CD4-positive, alpha-beta T cell treated with Interleukin-6 for 4 hours (primary cell): ENCODE measurements around the gene STK25.
"Not testable (repeated sequence)": the region's sequence is repeated elsewhere in the genome, so short reads cannot be mapped to it uniquely, and the experiment has no call there.

ENCODE experiments used
- DNase-seq: peaks from one replicate; pipeline ENCODE4 v3.0.0-alpha.2; 2020; ENCODE audit warnings: mixed read lengths

Gene STK25

DNA sequence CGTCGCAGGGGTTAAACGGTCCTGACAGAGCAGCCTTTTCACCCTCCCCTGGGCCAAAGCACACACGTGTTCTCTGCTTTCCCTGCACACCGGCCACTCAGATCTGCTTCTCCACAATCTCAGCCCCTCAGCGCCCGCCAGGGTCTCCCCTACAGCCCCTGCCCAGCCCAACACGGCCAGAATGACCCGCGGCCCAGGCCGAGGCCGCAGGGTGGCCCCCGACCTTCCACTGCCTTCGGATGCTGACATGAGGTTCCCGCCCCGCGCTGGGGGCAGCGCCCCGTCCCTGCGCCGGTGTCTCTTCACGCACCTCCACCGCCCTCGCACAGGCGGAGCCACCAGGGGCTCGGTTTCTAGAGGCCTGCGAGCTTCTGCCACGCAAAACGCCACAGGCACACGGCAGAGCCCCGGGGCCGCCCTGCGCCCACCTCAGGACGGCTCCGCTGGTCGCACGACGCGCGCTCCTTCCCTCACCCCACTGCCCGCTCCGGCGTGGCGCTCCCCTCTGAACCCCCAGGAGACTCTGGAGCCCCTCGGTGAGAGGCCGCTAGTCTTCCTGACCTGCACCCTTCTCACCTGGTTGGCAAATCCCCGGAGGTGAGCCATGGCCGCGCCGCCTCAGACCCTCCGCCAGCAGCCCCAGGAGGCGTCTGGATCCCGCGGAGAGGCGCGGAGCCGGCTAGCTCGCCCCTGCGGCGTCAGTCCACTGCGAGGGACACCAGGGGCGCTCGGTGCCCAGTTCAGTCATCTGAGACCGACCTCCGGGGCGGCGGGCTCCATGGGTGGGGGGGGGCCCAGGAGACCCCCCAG lies 749 bp downstream of the STK25 start:
- peak; percentile 35 for DNase-seq

GRCh38 chr2:241506793-241507429 lies 1.5 kb downstream of the STK25 start:
- DNase-seq: no peak

GRCh38 chr2:241506317-241506716 lies 2.1 kb downstream of the STK25 start:
- DNase-seq: not testable (repeated sequence)

DNA sequence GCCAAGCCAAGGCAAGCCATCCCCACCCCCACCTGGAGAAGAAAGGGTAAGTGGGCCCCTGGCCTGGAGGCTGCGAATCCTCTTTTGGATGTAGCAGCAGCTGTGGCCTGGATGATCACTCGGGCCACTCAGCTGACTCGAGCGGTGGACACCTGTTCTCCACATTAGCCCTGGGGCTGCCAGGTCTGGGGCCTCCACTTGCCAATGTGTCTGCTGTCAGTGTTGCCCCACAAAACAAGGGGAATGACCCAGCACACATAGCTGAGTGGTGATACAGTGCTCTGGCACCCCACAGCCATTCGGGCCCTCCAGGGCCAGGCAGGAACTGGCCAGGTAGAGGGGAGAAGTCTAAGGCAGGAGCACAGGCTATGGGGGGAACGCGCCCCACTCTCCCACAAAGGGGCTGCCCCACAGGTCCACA lies 2.6 kb downstream of the STK25 start:
- no peak for DNase-seq

DNA sequence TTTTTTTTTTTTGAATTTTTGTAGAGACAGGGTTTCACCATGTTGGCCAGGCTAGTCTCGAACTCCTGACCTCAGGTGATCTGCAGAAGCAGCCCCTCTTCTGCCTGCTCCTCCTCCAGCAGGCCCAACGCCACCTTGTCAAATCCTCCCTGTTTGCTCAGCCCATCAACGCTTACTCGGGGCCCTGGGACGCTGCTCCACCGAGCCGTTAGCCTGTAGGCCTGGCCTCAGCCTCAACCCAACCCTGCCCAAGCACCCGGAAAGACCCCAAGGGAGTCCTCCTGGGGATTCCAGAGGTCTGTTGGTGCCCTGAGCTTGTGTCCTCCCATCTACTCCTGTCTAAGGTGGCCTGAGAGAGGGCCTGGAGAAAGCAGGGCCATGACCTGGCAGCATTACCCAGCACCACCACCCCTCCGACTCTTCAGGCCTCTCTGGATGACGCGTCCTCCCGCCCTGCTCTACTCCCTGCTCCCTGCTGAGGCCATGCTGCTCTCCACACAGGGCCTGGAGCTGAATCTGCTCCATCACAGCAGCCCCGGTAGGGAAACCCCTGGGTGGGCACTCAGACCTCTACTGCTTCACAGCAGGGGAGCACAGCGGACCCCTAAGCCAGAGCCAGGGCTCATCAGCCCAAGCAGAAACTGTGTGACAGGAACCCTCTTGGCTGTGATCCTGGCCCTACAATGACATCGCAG lies 3.2 kb downstream of the STK25 start:
- DNase-seq: no peak

GRCh38 chr2:241503776-241504392 lies 4.5 kb downstream of the STK25 start:
- DNase-seq: no peak

- no peak for DNase-seq
Observed at GRCh38 chr2:241502281-241502680, 6.1 kb downstream of the STK25 start.

GRCh38 chr2:241501551-241501950 lies 6.8 kb downstream of the STK25 start:
- no peak for DNase-seq

- no peak for DNase-seq
Observed at GRCh38 chr2:241501099-241501541, 7.3 kb downstream of the STK25 start.

GRCh38 chr2:241500431-241500975 lies 7.9 kb downstream of the STK25 start:
- no peak for DNase-seq

DNA sequence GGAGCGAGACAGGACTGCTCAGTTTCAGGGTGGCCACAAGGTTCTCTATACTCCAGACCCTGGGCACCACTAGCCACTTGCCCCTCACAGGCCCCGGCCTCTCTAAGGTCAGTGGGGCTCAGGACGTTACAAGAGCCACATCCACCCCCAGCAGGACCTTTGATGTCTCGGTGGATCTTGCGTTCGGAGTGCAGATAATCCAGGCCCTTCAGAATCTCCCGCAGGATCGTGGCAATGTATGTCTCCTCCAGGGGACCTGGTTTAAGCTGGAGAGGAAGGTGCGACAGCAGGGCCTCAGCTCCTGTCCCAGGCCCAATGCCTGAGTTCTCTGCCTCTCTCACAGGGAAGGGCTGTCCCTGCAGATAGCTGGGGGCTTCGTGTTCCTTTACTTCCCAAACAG lies 8.4 kb downstream of the STK25 start:
- no peak for DNase-seq

DNA sequence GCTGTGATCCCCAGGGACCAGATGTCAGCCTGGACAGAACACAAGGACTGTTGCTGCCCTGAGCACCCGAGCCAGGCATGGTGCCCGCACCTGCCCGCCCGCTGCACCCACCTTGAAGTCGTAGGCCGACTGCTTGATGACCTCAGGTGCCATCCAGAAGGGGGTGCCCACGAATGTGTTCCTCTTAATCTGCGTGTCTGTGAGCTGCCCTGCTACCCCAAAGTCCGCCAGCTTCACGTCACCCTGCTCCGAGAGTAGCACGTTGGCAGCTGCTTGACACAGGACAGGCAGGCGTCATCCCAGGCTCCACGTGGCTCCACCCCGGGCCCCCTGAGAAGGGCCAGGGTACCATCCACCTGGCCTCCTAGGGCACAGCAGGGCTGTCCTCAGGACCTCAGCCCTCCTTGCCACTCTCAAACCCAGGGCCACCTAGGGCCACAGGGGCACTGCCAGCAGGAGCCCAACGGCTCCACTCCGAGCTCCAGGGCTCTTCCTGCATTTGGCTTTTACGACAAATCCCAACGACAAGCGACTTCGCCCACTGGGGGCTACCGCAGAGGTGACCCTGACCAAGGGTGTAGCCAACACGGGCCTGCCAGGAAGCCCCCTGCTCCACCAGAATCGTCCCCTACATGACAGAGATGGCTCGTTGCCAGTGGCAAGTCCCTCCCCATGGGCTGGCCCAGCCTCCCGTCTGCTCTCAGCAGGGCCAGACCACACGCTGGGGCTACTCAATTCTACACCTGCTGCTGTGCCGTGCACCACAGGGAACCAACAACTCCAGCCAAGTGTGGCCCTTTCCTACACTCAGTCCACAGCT lies 9.0 kb downstream of the STK25 start:
- no peak for DNase-seq

DNA sequence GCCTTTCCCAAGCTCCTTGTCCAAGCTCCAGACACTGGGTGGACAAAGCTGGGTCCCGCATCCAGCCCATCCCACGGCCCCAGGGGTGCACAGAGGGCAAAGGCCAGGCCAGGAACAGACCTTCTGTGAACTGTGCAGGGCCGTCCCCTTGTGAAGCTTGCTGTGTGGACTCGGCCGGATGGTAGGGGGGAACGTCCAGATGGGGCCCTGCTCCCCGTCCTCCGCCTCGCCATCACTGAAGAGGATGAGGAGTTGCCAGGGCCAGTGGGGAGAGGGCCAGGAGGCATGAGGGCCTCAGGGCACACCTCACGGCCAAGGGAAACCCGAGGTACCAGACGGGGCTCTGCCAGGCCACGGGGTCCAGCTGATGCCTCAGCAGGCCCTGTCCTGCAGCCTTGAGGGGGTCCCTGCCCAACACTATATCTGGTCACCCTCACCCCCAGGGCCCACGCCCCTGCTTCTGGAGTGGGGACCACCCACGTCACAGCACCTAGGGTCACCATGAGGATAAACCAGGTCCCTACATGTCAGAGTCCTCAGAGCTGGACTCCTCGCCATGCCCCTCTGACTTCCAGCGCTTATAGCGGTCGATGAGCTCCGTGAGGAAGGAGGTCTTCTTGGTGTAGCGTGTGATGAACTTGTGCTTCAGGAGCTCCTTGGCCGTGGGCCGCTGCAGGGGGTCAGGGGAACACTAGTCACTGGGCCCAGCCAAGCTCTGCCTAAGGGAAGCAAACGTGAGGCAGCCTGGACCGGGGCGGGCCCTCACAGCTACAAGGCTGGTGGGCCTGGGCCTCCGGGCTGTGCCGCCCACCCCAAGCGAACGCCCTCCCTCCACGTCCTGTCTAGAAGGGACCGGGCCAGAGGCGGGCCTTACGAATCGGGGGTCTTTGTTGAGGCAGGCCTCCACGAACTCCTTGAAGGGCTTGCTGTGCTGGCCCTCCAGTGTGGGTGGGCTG lies 10.0 kb downstream of the STK25 start:
- DNase-seq: no peak

- no peak for DNase-seq
Observed at GRCh38 chr2:241496904-241497877, 11.2 kb downstream of the STK25 start.

DNA sequence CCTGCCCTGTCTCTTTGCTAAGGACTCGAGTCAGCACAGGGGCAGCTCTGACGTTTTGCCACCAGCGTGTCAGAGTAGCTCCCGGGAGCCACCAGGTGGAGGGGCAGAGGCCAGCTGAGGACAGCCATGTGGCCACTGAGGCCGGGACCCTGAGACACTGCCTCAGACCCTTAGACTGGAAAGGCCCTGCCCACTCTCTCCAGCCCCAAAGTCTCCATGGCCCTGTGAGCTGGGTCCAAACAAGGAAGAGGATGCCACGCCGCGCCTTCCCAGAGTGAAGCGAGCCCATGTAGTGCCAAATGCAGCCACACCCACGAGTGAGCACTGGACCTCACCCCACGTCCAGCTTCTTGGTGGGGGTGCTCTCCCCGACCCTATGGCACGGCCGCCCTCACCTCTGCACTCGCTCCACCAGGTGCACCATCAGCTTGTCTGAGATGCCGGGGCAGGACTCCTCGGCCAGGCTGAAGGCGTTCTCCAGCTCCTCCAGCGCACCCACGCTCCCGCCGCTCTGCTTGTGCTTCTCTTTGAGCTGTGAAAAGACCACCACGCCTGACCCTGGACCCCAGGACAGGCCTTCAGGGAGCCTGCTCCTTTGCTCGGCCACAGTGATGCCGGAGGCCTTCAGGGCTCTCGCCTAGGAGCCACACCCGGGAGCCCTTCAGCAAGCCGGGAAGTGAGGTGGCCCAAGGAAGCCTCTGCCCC lies 12.2 kb downstream of the STK25 start:
- no peak for DNase-seq

GRCh38 chr2:241495172-241496002 lies 13.0 kb downstream of the STK25 start:
- DNase-seq: no peak

GRCh38 chr2:241494311-241494908 lies 14.0 kb downstream of the STK25 start:
- no peak for DNase-seq

DNA sequence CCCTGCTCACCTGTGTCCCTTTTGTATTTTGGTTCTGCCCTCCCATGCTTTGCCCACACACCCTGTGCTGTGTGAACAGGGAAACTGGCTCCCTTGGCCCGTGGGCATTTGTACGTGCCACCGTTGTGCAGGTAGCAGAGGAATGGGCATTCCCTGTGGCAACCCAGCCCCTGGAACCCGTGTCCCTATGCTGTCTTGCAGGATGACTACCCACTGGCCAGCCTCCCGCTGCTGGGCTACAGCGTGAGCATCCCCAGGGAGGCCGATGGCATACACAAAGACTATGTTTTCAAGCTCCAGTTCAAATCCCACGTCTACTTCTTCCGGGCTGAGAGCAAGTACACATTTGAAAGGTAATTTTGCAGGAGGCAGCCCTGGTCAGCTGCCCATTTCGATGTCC lies 15.3 kb downstream of the STK25 start:
- DNase-seq: no peak
